Cardiac muscle cell (in vitro differentiated cells and primary cell): ENCODE measurements around the gene ODAD3. TPM values are rescaled to one million over a fixed set of nuclear protein-coding genes. Genes with fewer than 3 reads are reported as not detected.
"Not testable (repeated sequence)": the region's sequence is repeated elsewhere in the genome, so short reads cannot be mapped to it uniquely, and the experiment has no call there.

Source experiments
- DNase-seq, 2 donors: peaks; one replicate each; pipeline versions ENCODE4 v3.0.0 to v3.0.0-alpha.2; 2010 to 2017; ENCODE audit warnings: low read depth in 1 of 2, low spot score in 1 of 2
- H3K27ac ChIP-seq: fragments of 200-600 bp; sonication (generic); 2 replicates; pipeline ENCODE4 v1.5.1; 2016
- H3K27me3 ChIP-seq: fragments of 200-600 bp; sonication (generic); 2 replicates; pipeline ENCODE4 v1.6.0; 2016; ENCODE audit warnings: control low read depth
- H3K36me3 ChIP-seq: fragments of 200-600 bp; sonication (generic); 2 replicates; pipeline ENCODE4 v1.5.1; 2016; ENCODE audit warnings: control low read depth
- H3K4me1 ChIP-seq: fragments of 200-600 bp; sonication (generic); 2 replicates; pipeline ENCODE4 v1.8.1; 2017; ENCODE audit warnings: low read depth, mild to moderate bottlenecking, mixed run types
- H3K4me3 ChIP-seq: fragments of 200-600 bp; sonication (generic); 2 replicates; pipeline ENCODE4 v1.5.1; 2016; ENCODE audit warnings: mild to moderate bottlenecking
- H3K9me3 ChIP-seq: fragments of 200-600 bp; sonication (generic); 2 replicates; pipeline ENCODE4 v1.5.1; 2017; ENCODE audit warnings: low read depth, mild to moderate bottlenecking, control low read depth
- CTCF ChIP-seq: IDR thresholded peaks from 2 replicates; pipeline ENCODE4 v1.5.1; 2012; ENCODE audit warnings: low read depth, mild to moderate bottlenecking, low read length
- polyA plus RNA-seq: library from polyadenylated mRNA; unstranded; fragments of >200 nt; fragmentation: Nextera tagmentation; extraction: Ambion mirVana; gene quantifications from 2 replicates; pipeline ENCODE4 v1.2.1, GENCODE V29; 2016
- total RNA-seq: library from RNA; depleted of rRNA; stranded (reverse); fragments of >200 nt; gene quantifications from 2 replicates; pipeline ENCODE4 v1.2.3, GENCODE V29; 2016

Gene ODAD3
- total and polyA plus RNA-seq, 2 experiments from 2014 or later: 3.8 to 5.1 TPM

GRCh38 chr19:11380653-11381537 lies 54.0 kb downstream of the ODAD3 start:
- peak; percentile 96 to 98 for DNase-seq
- H3K27me3 ChIP-seq: no peaks in the 10 kb centered on the region
- H3K9me3 ChIP-seq: no peaks in the 10 kb centered on the region
- peak overlapping the region; percentile 14 for H3K4me3 ChIP-seq
- H3K4me1 ChIP-seq: peaks cover 7% of the 10 kb centered on the region
- peak overlapping the region; percentile 55 for H3K27ac ChIP-seq
- no peaks in the 10 kb centered on the region for H3K36me3 ChIP-seq
- TF ChIP-seq CTCF: peak; percentile 77

DNA sequence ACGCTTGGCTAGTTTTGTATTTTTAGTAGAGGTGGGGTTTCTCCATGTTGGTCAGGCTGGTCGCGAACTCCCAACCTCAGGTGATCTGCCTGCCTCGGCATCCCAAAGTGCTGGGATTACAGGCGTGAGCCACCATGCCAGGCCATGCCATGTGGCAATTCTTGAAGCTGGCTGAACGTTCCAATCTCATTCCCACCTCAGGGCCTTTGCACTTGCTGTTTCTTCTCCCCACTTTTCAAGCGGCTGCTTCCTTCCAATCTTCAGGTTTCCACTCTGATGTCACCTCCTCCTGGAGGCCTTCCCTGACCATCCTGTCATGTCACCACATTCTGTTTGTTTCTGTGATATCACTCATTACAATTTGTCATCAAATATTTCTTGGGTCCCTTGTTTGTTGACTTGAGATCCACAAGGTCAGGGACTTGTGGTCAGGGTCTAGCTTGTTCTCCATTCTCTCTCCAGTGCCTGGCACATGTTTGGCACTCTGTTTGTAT lies 55.0 kb downstream of the ODAD3 start:
- Histone ChIP-seq H3K9me3 (no peaks in the 10 kb centered on the region), H3K4me1 (peaks cover 12% of the 10 kb centered on the region), H3K27me3 (no peaks in the 10 kb centered on the region), H3K4me3 (no peak overlapping the region), H3K27ac (no peak overlapping the region), H3K36me3 (no peaks in the 10 kb centered on the region)
- DNase-seq: no peak
- TF ChIP-seq CTCF: no peak

DNA sequence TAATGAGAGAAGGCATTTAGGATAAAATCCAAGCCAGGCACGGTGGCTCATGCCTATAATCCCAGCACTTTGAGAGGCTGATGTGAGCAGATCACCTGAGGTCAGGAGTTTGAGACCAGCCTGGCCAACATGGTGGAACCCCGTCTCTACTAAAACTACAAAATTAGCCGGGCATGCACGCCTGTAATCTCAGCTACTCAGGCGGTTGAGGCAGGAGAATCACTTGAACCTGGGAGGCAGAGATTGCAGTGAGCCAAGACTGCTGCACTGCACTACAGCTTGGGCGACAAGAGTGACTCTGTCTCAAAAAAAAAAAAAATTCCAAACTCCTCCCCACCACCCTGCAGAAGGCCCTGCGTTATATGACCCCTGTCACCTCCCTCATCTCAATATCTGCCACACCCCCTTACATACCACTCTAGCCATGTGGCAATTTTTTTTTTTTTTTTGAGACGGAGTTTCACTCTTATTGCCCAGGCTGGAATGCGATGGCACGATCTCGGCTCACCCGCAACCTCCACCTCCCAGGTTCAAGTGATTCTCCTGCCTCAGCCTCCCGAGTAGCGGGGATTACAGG lies 55.6 kb downstream of the ODAD3 start:
- not testable (repeated sequence) for H3K27me3 ChIP-seq, H3K36me3 ChIP-seq, DNase-seq, H3K27ac ChIP-seq, H3K4me1 ChIP-seq, H3K4me3 ChIP-seq, H3K9me3 ChIP-seq

- H3K36me3 ChIP-seq: no peaks in the 10 kb centered on the region
- TF ChIP-seq CTCF: peak; percentile 71
- H3K9me3 ChIP-seq: no peaks in the 10 kb centered on the region
- no peaks in the 10 kb centered on the region for H3K27me3 ChIP-seq
- H3K4me3 ChIP-seq: no peak overlapping the region
- DNase-seq: peak; percentile 45 to 77
- no peak overlapping the region for H3K27ac ChIP-seq
- peaks cover 6% of the 10 kb centered on the region for H3K4me1 ChIP-seq
Measured at GRCh38 chr19:11378319-11379189, 56.4 kb downstream of the ODAD3 start.

DNA sequence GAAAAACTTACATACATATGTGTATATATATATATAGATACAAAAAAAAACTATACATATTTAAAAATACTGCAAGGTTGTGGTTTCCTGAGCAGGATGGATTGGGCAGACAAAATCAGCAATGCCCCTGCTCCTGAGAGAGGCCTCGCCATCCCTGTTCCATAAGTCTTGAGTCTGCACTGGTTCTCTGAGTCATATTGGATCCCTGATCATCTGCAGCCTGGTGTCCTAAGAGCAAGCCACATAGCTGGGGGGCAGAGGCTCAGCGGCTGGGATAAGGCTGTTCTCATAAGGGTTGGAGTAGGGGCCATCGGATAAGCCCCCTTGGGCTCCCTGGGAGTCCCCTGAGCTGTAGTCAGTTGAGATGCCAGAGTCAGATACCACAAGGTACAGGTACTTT lies 57.2 kb downstream of the ODAD3 start:
- no peaks in the 10 kb centered on the region for H3K9me3 ChIP-seq
- H3K4me3 ChIP-seq: no peak overlapping the region
- no peak for TF ChIP-seq CTCF
- no peak for DNase-seq
- peaks cover 6% of the 10 kb centered on the region for H3K4me1 ChIP-seq
- H3K27me3 ChIP-seq: no peaks in the 10 kb centered on the region
- no peaks in the 10 kb centered on the region for H3K36me3 ChIP-seq
- no peak overlapping the region for H3K27ac ChIP-seq
